AG20443 (cell line): ENCODE data around the gene CTSZ.
"Not testable (repeated sequence)": the region's sequence is repeated elsewhere in the genome, so short reads cannot be mapped to it uniquely, and the experiment has no call there.

ENCODE experiments used
- DNase-seq: peaks from one replicate; pipeline ENCODE4 v3.0.0; 2012; ENCODE audit warnings: low spot score, mixed read lengths

Gene CTSZ

DNA sequence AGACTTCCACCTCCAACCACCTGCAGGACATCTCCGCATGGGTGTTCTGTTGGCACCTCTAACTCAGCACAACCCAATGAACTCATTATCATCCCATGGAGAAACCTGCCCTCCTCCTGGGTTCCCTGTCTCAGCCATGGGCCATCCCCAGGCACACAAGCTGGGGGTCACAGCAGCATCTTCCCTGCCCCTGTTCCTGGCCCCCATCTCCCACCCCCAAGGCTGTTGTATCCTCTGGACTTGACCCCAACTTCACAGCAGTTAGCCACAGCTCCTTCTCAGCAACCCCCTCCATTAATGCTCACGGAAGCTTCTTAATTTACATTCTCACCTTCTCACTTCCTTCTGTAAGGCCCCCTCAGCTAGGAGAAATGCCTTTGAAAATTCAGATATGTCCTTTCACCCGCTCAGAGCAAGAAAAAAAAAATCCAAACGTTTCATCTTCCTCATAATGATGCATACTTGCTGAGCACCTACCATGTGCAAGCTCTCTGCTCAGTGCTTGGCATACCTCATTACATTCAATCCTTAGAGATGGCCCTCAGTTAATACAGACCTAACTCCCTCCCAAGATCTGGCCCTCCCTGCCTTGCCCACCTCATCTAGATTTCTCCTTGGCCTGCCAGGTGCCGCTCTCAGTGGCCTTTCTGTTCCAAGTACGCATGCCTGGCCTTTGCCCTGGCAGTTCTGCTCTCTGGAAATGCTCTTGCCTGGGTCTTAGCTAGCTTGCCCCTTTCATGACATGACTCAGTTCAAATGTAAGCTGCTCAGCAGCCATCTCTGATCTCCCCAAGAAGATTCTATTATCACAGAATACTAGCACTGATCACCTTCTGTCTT lies 28.5 kb downstream of the CTSZ start:
- DNase-seq, result no peak

DNA sequence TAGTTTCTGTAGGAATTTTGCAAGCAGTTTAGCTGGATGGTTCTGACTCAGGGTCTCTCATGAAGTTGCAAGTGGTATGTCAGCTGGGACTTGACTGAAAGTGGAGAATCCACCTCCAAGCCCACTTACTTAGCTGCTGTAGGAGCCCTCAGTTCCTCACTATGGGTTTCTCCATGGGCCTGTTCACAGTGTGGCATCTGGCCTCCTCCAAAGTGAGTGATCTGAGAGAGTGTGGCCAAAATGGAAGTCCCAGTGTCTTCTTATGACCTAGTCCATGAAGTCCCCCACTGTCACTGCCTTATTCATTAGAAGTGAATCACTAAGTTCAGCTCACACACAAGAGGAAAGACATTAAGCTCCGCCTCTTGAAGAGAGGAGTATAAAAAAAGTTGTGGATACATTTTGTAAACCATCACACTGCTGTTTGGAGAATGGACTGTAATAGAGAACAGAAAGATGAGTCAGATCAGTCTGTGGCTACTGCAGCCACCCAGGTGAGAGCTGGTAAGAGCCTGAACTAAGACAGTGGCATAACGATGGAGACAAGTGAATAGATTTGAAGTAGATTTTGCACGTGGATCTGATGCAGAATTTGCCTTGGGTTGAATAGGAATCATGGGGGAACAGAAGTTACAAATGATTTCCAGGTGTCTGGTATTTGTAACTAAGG lies 30.9 kb downstream of the CTSZ start:
- DNase-seq, result no peak

DNA sequence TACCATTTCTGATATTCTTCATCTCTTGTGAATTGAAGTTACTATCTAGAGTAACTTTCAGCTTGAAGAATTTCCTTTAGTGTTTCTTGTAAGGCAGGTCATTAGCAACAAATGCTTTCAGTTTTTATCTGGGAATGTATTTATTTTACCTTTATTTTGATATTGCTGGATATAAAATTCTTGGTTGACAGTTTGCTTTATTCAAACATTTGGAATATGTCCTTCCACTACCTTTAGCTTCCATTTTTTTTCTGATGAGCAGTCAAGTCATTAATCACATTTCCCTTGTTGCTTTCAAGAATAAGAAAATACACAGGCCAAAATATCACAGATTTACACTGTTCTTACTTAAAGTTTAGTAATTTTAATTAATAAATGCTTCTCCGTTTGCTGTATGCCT lies 31.7 kb downstream of the CTSZ start:
- DNase-seq, result no peak

DNA sequence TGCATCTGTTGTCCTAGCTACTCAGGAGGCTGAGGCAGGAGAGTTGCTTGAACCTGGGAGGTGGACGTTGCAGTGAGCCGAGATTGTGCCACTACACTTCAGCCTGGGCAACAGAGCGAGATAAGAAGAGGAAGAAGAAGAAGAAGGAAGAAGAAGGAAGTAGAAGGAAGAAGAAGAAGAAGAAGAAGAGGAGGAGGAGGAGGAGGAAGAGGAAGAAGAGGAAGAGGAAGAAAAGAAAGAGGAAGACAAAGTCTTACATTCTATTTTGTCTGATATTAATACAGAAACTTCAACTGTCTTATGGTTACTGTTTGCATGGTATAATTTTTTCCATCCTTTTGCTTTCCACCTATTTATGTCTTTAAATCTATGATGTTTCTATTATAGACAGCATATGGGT lies 33.2 kb downstream of the CTSZ start:
- DNase-seq, result no peak

- no peak for DNase-seq
These were observed 33.9 kb downstream of the CTSZ start for GRCh38 chr20:58973179-58973578.

DNA sequence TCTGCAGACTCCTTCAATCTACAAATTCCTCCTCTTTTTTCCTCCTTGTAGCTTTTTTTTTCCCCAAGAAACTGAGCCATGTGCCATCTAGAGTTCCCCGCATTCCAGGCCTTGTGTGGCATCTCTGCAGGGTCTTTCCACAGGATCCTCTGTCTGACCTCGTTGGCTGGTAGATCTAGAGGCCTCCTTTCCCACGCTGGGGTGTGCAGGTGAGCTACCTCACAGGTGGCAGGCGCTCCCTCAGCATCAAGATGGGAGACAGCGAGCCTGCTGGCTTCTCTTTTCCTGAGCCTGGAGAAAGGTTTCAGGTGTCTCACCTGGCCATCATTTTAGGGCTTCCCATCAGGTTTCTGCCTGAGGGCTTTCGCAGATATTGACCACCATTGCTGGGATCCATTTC lies 35.6 kb downstream of the CTSZ start:
- DNase-seq, result no peak

DNA sequence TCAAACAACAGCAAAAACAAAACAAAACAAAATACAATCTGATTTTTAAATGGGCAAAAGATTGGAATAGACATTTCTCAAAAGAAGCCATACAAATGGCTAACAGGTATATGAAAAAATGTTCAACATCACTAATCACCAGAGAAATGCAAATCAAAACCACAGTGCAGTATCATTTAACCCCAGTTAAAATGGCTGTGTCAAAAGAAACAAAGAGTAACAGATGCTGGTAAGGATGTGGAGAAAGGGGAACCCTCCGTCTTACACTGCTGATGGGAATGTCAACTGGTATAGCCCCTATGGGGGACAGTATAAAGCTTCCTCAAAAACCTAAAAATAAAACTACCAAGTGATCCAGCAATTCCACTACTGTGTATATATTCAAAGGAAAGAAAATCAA lies 36.9 kb downstream of the CTSZ start:
- no peak for DNase-seq

GRCh38 chr20:58969439-58969838 lies 37.6 kb downstream of the CTSZ start:
- no peak for DNase-seq

DNA sequence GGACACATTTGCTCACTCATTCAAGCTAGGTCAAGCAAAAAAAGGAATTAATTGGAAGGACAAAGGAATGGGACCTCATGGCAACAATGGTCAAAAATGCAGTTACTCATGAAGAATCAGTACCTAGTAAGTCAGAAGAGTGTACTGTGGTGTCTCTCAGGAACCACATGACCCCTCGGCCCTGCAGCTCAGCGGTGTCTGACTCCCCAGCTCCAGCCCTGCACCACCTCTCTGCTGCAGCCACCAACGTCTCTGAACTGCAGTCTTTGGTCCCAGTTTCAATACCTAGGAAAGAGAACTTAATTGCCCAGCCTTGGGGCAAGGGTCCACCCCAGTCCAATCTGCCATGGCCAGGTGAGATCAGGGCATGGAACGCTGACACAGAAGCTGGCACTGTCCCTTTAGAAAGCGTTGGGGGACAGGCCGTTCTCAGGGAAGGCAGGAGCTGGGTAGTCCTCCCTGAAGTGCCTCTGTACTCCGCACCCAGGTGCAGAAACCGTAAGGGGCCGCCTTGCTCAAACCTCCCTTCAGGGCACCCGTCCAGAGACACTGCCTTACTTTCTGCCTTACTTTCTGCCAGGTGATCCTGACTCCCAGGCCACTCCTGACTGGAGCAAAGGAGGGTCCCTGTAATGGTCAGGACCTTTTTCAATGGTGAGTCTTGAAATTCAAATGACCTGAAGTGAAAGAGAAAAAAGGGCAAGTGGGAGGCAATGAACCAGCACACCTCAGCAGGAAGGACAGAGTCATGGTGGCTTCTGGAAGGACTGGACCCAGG lies 39.2 kb downstream of the CTSZ start:
- no peak for DNase-seq

GRCh38 chr20:58965270-58966064 lies 41.6 kb downstream of the CTSZ start:
- no peak for DNase-seq

- DNase-seq, result not testable (repeated sequence)
These were observed 43.1 kb downstream of the CTSZ start for GRCh38 chr20:58963922-58964321.

DNA sequence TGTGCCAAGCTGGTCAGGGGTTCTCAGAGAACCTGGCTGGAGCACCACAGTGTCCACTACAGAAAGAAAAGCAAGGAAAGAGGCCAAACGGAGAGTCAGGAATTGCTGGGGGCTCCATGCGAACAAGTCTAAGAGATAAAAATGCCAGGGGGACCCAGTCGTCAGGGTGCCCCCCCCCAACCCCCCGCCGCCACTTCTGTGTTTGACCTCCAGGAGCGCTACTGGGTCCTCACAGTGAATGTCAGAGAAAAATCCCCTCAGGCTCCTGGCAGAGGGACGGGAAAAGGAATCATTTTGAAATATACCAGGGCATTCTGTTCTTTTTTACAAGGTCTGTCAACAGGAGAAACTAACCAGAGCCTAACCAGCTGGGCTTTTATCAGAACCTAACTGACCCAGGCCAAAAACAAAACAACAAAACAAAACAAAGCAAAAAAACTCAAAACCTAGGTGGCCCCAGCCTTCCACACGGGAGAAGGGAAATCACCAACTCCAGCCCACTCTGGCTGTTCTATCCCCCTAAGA lies 43.9 kb downstream of the CTSZ start:
- no peak for DNase-seq

- DNase-seq, result no peak
These were observed 47.4 kb downstream of the CTSZ start for GRCh38 chr20:58959652-58960051.

DNA sequence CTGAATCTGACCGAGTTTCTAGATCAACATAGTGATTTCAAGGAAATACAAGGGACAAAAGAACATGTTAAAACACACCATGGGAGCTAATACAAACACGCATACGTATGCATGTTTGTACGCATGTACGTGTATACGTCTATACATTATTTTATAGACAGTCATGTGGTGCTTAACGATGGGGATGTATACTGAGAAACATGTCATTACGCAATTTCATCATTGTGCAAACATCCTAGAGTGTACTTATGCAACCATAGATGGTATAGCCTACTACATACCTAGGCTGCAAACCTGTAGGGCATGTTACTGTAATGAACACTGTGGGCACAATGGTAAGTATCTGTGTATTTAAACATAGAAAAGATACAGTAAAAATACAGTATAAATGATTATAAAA lies 51.0 kb downstream of the CTSZ start:
- DNase-seq, result no peak

- DNase-seq, result no peak
These were observed 54.0 kb downstream of the CTSZ start for GRCh38 chr20:58953050-58953449.

DNA sequence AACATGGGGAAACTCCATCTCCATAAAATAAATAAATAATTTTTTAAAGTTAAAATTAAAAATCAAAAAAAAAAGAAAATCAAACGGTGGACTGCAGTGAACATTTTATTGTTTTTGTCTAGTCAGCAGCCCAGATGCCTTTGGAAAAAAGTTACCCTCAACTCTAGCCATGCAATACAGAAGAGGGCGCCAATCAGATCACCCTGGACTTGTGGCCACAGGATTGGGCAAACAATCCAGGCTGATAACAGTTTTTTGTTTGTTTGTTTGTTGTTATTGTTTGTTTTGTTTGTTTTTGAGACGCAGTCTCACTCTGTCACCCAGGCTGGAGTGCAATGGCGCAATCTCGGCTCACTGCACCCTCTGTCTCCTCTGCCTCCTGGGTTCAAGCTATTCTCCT lies 56.5 kb downstream of the CTSZ start:
- no peak for DNase-seq

GRCh38 chr20:58947797-58948388 lies 59.2 kb downstream of the CTSZ start:
- DNase-seq, result not testable (repeated sequence)

DNA sequence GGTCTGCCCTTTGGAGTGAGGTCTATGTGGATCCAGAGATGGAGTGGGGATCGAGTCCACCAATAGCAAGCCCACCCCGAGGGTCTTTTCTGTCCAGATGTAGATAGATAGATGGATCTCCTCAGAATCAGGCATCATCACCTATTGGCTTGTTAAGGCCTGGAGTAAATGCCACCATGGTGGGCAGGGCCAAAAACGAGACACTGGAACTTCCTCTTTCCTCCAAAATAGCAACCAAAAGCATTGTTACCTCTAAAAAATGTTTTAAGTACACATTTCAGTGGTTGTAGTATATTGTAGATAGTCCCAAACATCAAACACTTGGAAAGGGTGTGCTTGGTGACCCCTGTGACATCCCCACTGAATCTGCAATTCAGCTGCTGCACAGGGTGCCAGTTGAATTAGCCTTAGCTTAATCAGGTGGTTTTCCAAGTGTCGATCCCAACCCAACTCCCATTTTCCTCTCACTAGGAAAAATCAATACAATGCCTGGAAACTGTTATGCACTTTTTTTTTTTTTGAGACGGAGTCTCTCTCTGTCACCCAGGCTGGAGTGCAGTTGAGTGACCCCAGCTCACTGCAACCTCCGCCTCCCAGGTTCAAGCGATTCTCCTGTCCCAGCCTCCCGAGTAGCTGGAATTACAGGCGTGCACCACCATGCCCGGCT lies 61.0 kb downstream of the CTSZ start:
- no peak for DNase-seq
